GM23248 (cell line): Measurements from ENCODE around the gene CLCN7.

ENCODE experiments used
- EZH2 ChIP-seq: fragments of 200-600 bp; sonication (generic); IDR thresholded peaks from 2 replicates; pipeline ENCODE4 v1.6.1; 2018; ENCODE audit warnings: antibody characterized with exemption, mild to moderate bottlenecking; ENCODE audit not compliant: insufficient read depth, poor library complexity, severe bottlenecking
- EZH2phosphoT487 ChIP-seq: fragments of 200-600 bp; sonication (generic); IDR thresholded peaks from 2 replicates; pipeline ENCODE4 v1.6.1; 2018; ENCODE audit warnings: antibody characterized with exemption, moderate library complexity, mild to moderate bottlenecking, low read depth; ENCODE audit not compliant: insufficient read depth

- TF ChIP-seq EZH2 (no peak), EZH2phosphoT487 (no peak)
Measured at GRCh38 chr16:1455190-1456171, 19.3 kb downstream of the CLCN7 start.
